LNCaP clone FGC (cell line): ENCODE data around the gene SORBS1.

ENCODE experiments used
- DNase-seq: peaks from one replicate; pipeline ENCODE4 v3.0.0-alpha.2; 2011; ENCODE audit warnings: low read depth
- H3K4me3 ChIP-seq: 2 replicates; pipeline ENCODE4 v1.5.1; 2011; ENCODE audit warnings: mild to moderate bottlenecking, low read depth, low read length, control low read depth
- CTCF ChIP-seq: IDR thresholded peaks from 2 replicates; pipeline ENCODE4 v1.5.1; 2012; ENCODE audit warnings: mild to moderate bottlenecking; ENCODE audit not compliant: control insufficient read depth, insufficient read depth; ENCODE audit errors: extremely low read depth

Gene SORBS1

GRCh38 chr10:95567903-95568630, 6.9 kb upstream of the SORBS1 start:
- no peak overlapping the region for H3K4me3 ChIP-seq
- no peak for TF ChIP-seq CTCF
- DNase-seq: peak; percentile 50

- no peak for TF ChIP-seq CTCF
- no peak overlapping the region for H3K4me3 ChIP-seq
- DNase-seq: no peak
Measured at GRCh38 chr10:95566136-95566535, 5.0 kb upstream of the SORBS1 start.

GRCh38 chr10:95565336-95565735, 4.2 kb upstream of the SORBS1 start:
- DNase-seq: no peak
- TF ChIP-seq CTCF: no peak
- H3K4me3 ChIP-seq: no peak overlapping the region

GRCh38 chr10:95564291-95564690, 3.1 kb upstream of the SORBS1 start:
- no peak overlapping the region for H3K4me3 ChIP-seq
- no peak for TF ChIP-seq CTCF
- DNase-seq: no peak

GRCh38 chr10:95562341-95562965, 1.3 kb upstream of the SORBS1 start:
- H3K4me3 ChIP-seq: no peak overlapping the region
- DNase-seq: no peak
- no peak for TF ChIP-seq CTCF

- TF ChIP-seq CTCF: no peak
- DNase-seq: no peak
- peak overlapping the region; percentile 87 for H3K4me3 ChIP-seq
Measured at GRCh38 chr10:95561864-95562177, 650 bp upstream of the SORBS1 start.
